ENCODE data around the gene ADD1. TPM values are rescaled to one million over a fixed set of nuclear protein-coding genes. Genes with fewer than 3 reads are reported as not detected.

ADD1 gene
- polyA plus RNA-seq, 4 donors, result 233 to 278 (median 262) TPM

DNA sequence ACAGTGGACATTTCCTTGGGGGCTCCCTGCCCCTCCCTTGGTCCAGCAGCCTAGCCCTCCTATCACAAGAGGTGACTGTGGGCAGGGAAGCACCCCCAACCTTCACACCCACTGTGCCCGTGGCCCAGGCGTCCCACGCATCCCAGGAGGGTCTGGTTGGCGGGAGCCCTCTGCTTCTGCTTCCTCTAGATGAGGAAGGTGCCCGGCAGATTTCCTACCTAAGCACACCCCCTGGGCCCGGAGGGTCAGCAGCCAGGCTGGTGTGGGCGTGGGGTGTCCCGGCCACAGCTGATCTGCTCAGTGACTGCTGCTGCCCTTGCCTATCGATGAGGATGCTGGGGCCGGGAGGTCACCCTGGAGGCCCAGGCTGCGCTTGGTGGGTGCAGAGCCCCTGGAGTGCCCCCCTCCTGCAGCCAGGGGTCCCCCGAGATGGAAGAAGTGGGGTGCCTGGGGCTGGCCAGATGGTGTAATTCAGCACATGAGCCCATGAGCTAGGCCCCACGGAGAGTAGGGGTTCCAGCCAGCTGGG, 38.6 kb upstream of the ADD1 start:
- no peak for DNase-seq (ENCODE audit: low read depth in 4 of 4, low spot score in 2 of 4)

DNA sequence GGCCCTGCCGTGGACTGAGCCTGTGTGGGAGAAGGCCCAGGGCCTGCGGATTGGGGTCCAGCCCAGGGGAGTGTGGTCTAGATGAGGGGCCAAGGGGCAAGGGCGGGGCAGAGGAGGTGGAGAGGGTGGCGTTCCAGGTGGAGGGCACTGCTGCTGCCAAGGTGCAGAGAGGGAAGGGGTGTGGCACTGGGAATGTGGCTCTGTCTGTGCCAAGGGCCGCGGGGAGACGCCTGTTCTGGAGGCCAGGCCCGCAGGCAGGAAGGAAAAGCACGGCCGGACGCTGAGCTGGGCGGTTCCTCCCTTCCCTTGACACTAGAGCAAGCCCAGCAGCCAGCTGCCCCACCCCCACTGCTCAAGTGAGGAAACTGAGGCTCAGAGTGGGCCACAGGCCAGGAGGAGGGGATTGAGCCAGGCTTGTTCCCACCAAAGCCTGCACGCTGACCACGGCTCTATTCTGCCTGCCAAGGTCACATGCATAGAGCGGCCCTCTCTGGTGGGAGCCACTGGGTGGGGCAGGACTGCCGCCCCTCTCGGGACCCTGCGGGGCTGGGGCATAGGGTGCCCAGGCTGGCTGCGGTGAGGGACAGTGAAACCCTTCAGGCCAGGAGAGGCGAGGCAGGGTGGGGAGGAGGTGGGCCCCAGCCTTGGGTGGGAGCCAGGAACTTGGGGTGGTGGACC, 37.8 kb upstream of the ADD1 start:
- DNase-seq (ENCODE audit: low read depth in 4 of 4, low spot score in 2 of 4), result no peak

DNA sequence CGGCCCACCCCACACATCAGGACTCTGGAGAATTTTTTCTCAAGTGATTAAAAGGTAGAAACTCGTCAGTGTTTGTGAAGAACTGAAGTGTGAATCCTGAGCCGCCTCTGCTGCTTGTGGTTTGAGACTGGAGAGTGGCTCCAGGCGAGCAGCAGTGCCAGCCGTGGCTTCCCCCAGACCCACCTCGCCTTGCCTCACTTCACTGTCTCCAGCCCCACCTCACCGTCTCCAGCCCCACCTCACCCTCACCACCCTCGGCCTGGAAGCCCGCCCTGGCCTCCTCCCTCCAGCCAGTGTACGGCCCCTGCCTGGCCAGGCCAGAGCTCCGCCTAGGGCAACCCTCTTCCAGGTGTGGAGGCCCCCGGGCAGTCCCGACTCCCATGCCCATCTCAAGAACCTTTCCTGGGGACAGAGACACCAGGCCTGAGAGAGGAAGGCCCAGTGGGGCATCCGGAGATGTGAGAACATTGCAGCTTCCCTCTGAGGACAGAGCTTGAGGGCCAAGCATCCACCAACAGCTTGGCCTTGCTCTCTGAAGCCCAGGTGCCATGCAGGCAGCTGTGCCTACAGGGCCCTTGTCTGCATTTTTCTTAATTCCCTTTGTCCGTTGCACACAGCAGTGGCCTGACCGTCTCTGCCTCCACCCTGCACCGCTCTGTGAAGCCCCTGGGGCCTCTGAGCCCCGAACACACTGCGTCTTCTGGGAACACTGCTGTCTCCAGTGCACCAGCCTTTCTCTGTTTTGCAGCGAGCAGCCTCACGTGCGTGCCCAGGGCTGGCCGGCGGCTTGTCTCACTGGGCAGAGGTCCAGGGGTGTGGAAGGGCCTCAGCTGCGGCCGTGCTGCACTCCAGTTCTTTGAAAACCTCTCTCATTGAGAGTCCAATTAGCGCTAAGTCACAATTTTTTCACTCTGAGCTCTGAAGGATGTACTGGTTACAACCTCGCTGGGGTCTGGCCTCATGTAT, 37.0 kb upstream of the ADD1 start:
- no peak for DNase-seq (ENCODE audit: low read depth in 4 of 4, low spot score in 2 of 4)

- DNase-seq (ENCODE audit: low read depth in 4 of 4, low spot score in 2 of 4), result no peak
These were observed 36.1 kb upstream of the ADD1 start for GRCh38 chr4:2807571-2807970.

- DNase-seq (ENCODE audit: low read depth in 4 of 4, low spot score in 2 of 4), result no peak
These were observed 35.6 kb upstream of the ADD1 start for GRCh38 chr4:2808001-2808400.

- no peak for DNase-seq (ENCODE audit: low read depth in 4 of 4, low spot score in 2 of 4)
These were observed 33.9 kb upstream of the ADD1 start for GRCh38 chr4:2809610-2810180.

DNA sequence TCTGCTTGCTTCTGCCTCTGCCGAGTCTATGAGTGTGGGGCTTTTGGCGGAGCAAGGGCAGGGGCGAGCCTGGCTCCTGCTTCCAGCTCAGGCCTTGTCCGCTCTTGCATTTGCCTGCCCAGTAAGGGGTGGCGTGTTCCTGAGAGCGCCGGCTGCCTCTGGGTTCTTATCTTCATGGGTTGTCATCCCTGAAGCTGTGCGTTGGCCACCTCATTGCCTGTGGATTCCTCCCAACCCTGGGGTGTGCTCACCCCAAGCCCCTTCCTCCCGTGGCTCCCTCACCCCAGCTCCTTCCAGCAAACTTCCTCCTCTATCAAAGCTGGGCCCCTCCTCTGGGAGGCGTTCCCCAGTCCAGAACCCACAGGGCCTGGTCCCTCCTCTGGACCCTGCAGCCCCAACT, 33.3 kb upstream of the ADD1 start:
- no peak for DNase-seq (ENCODE audit: low read depth in 4 of 4, low spot score in 2 of 4)

DNA sequence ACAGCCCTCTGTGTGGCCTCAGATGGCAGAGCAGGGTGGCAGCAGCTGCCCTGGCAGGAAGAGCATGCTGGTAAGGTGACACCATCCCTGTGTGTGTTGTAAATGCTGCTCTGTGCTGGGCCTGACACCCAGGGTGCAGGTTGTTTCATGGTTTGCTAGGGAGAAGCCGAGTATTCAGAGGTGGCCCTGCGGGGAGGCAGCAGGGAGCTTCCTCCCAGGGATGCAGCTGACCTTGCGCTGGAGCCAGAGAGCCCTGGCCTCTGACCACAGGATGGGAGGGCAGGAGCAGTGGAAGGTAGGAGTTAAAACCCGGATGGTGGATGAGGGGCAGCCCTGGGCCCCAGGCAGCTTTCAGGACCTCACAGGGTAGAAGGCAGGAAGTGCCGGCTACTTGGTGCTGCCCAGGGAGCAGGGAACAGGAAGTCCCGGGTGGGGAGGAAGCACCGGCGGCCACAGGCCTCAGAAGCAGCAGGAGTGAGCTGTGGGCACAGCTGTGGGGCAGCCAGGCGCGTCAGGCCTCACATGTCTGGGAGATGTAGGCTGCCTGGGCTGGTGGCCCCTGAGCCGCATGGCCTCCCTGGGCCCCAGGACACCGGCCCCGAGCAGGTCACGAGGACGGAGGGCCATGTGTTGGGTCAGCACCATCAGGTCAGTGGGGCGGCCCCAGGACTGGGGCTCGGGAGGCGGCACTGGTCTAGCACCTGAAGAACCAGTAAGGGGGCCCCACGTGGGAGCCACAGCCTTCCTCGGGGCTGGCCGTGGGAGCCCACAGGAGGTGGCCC, 31.6 kb upstream of the ADD1 start:
- DNase-seq (ENCODE audit: low read depth in 4 of 4, low spot score in 2 of 4), result no peak

DNA sequence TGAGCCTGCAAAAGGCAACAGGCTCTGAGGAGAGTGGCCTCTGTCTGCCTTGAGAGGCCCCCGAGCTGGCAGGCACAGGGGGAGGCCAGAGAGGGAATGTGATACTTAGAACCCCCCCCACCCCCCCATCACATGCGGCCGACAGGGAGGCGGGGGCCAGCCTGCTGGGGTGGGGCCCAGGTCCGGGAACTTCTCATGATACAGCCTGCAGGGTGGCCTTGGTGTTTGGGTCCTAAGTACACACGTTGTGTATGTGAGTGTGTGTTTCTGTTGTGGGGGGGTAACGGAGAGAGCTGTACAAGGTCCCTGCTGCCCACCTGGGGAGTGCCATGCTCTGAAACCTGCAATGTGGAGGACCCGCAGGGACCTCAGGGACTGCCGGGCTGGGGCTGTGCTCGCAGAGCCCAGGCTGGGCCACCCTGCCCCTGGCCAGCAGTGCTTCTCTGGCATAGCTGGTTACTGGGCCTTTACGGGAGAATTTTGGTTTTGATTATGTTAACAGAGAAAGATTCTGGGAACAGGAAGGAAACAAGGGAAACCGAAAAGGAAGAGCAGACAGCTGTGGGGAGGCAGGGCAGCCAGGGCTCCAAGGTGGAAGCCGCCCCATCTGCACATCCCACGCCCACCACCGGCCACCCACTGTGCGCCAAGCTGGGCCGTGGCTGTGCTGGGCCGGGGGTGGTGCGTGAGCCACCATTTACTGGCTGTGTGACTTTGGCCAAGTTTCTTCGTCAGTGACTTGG, 30.9 kb upstream of the ADD1 start:
- DNase-seq (ENCODE audit: low read depth in 4 of 4, low spot score in 2 of 4), result no peak

DNA sequence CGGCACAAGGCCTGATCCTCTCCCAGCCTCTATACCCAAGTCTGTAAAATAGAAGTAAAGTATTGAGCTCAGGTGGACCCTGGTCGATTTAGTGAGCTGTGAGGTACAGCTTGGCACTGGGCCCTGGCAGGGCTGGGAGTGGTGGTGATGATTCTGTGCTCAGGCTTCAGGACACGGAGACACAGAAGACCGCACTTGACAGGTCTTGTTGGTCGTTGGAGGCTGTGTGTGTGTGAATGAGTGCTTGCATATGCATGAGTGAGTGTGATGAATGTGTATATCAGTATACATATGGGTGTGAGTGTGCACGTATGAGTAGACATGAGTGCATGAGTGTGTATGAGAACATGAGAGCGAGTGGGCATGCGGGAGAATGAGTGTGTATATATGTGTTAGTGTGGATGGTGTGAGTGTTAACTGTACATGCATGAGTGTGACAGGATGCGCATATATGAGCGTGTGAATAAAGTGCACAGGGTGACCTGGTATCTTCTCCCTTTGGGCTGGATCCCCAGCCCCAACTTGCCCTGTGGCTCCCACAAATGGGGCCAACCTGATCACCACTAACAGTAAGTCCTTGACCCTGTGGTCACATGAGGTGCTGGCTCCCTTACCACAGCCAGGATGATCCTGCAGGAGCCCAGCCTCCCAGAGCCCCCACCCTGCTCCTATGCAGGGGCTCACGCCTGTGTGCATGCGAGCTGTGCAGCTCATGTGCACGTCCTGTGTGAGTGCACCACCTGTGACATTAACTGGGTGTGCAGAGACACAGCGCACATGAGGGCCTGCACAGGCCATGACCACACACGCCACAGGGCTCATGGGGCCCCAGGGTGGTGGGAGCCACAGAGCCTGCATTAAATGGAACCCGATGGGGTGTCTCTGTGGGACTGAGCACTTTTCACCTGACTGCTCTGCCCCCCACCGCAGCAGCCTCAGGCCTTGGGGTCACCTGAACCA, 29.9 kb upstream of the ADD1 start:
- no peak for DNase-seq (ENCODE audit: low read depth in 4 of 4, low spot score in 2 of 4)

DNA sequence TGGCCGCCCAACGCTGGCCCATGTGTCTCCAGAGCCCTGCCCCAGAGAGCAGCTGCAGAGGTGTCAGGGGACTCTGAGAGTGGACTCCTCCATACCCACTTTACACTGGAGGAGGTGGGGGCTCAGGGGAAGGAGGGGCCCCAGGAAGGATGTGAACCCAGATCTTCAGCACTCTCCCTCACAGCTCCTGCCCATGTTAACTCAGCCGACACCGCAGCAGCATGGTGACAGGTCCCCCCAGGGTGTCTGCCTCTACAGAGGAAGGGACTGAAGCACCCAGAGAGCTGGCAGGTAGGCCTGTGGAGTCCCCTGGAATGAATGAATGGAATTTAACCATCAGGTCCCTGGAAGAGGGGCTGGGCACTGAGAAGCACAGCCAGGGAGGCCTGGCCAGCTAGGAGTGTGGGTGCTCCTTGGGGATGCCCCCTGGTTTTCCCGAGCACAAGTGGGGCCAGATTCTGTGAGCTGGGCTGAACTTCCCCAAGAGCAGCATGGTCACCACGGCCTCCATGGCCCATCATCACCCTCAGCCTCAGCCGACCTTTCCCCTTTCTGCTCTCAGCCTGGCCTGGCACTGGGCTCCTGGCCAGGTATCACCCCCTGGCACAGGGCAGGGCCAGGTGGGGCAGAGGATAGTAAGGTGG, 28.9 kb upstream of the ADD1 start:
- no peak for DNase-seq (ENCODE audit: low read depth in 4 of 4, low spot score in 2 of 4)

GRCh38 chr4:2816401-2816954, 27.2 kb upstream of the ADD1 start:
- no peak for DNase-seq (ENCODE audit: low read depth in 4 of 4, low spot score in 2 of 4)

DNA sequence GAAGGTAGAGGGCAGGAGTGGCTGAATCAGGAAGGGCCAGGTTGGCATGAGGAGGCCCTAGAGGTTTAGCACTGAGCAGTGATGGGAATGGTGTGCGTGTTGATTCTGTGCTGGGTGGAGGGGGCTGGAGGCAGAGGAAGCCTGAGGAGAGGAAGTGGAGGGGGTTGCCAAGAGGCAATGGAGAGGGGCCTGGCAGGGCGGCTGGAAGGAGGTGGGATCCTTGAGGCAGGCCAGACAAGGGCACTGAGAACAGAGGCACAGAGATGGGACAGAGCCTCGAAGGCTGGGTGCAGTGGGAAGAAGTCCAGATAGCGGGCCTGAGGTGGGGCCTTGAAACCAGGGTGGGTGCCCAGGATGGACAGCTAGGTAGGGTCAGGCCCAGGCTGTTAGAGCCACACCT, 26.5 kb upstream of the ADD1 start:
- no peak for DNase-seq (ENCODE audit: low read depth in 4 of 4, low spot score in 2 of 4)

DNA sequence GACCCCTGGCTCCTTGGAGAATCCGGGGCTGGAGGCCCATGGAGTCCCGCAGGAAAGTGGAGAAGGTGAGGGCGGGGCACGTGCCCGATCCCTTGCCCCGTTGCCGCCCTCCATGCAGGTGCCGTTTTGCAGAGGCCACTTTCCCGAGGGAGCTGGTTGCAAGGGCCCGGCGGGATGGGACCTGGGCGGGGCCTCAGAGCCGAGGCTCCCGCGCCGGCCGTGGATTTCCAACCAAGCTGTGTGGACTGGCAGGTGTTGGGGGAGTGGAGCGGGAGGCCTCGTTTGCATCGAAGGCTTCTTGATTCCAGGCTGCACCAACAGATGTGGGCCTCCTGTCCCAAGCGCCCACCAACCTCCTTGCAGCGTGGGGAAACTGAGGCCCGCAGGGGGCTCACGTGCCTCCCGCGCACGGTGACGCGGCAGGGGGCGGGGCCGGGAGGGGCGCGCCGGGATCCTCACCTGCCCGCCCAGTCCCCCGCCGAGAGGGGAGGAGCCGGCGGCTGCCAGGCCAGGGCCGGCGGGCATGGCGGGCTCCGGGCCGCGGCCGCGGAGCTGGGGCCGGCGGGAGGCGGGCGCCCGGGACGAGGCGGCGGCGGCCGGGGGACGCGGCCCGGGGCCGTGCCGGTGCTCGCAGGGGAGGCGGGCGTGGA, 25.8 kb upstream of the ADD1 start:
- no peak for DNase-seq (ENCODE audit: low read depth in 4 of 4, low spot score in 2 of 4)

DNA sequence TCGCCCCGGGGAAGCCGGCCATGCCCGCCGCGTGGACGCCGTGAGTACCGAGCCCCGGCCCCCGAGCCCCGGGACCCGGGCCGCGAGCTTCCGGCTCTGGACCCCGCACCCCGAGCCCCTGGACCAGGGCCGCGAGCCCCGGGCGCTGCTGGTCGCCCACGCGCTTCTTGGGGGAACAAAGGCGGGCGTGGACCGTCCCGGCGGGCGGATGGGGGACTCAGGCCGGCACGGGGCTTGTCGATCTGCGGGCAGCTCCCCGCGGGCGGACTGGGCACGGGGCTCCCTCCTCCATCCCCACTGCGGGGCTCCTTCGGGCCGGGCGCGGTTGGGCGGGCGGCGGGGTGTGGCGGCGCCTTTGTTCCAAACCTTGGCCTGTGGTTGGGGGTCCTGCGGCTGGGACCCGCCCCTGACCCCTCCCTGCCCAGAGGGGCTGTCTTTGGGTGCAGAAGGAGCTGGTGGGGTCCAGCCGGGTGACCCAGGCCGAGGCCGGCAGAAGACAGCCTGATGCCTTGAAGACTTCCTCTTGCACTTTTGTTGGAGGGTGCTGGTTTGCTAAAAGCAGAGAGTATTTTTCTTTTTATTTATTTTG, 25.2 kb upstream of the ADD1 start:
- no peak for DNase-seq (ENCODE audit: low read depth in 4 of 4, low spot score in 2 of 4)

- no peak for DNase-seq (ENCODE audit: low read depth in 4 of 4, low spot score in 2 of 4)
These were observed 24.1 kb upstream of the ADD1 start for GRCh38 chr4:2819244-2820215.
